GDM1 (cell line): ENCODE data around the gene SLC27A1.
A peak's percentile ranks its signal among the peaks of the same experiment; 100 is the strongest.
"Not testable (repeated sequence)": the region's sequence is repeated elsewhere in the genome, so short reads cannot be mapped to it uniquely, and the experiment has no call there.

Experiments used
- DNase-seq: peaks from one replicate; lab custom pipeline; 2025; lab: John Stamatoyannopoulos, UW

SLC27A1 gene

GRCh38 chr19:17539238-17540117 is 69.2 kb downstream of the SLC27A1 start:
- DNase-seq: peak; percentile 98

GRCh38 chr19:17540174-17540573 is 69.8 kb downstream of the SLC27A1 start:
- no peak for DNase-seq

- no peak for DNase-seq
Measured at GRCh38 chr19:17541184-17541759, 70.9 kb downstream of the SLC27A1 start.

- DNase-seq: no peak
Measured at GRCh38 chr19:17542042-17542441, 71.7 kb downstream of the SLC27A1 start.

- no peak for DNase-seq
Measured at GRCh38 chr19:17542793-17543582, 72.7 kb downstream of the SLC27A1 start.

- DNase-seq: no peak
Measured at GRCh38 chr19:17543986-17544385, 73.7 kb downstream of the SLC27A1 start.

GRCh38 chr19:17544418-17544817 is 74.1 kb downstream of the SLC27A1 start:
- no peak for DNase-seq

GRCh38 chr19:17548145-17548544 is 77.8 kb downstream of the SLC27A1 start:
- DNase-seq: no peak

- DNase-seq: no peak
Measured at GRCh38 chr19:17549085-17549740, 78.9 kb downstream of the SLC27A1 start.

GRCh38 chr19:17550076-17550667 is 79.8 kb downstream of the SLC27A1 start:
- DNase-seq: no peak

GRCh38 chr19:17552735-17553134 is 82.4 kb downstream of the SLC27A1 start:
- not testable (repeated sequence) for DNase-seq

- DNase-seq: peak; percentile 72
Measured at GRCh38 chr19:17553256-17553655, 82.9 kb downstream of the SLC27A1 start.

GRCh38 chr19:17554968-17555479 is 84.7 kb downstream of the SLC27A1 start:
- DNase-seq: no peak

- peak; percentile 97 for DNase-seq
Measured at GRCh38 chr19:17555480-17555928, 85.2 kb downstream of the SLC27A1 start, which contains the start of gene COLGALT1. Gene COLGALT1 (plus strand): TSS chr19:17555649. CDS start chr19:17555714, 65 bp downstream.
